CD4-positive, alpha-beta T cell (primary cell): ENCODE results near the gene EGFL7. TPM values are rescaled to one million over a fixed set of nuclear protein-coding genes. Genes with fewer than 3 reads are reported as not detected.
A peak's percentile ranks its signal among the peaks of the same experiment; 100 is the strongest.

ENCODE experiments used
- ATAC-seq: fragments of 200-7000 bp; cut with Tn5 transposase; one replicate; pipeline ENCODE4 v1.10.0; 2022; ENCODE audit warnings: mild to moderate bottlenecking; ENCODE audit not compliant: poor library complexity
- CTCF ChIA-PET: fragments of 350-600 bp; sonication (Branson Sonifier 250); formaldehyde crosslinking; loops from one replicate; lab custom pipeline; 2021; ENCODE audit warnings: antibody characterized with exemption, inconsistent platforms; lab: Charles Lee
- POLR2A ChIA-PET: fragments of 350-600 bp; sonication (Branson Sonifier 250); formaldehyde crosslinking; loops from one replicate; lab custom pipeline; 2021; ENCODE audit warnings: antibody characterized with exemption, inconsistent platforms; lab: Charles Lee
- DNase-seq, 14 experiments: peaks; one replicate each; pipeline ENCODE4 v3.0.0-alpha.2; 2013 to 2020; ENCODE audit warnings: mixed read lengths in 2 of 14
- H3K27ac ChIP-seq, 2 donors: one replicate each; pipeline versions ENCODE4 v1.5.1 to v1.7.0; 2013; ENCODE audit warnings: low read length in 2 of 2, low read depth in 1 of 2, mild to moderate bottlenecking in 1 of 2
- H3K27me3 ChIP-seq, 2 experiments: 1 replicate in 1 of 2; 2 replicates in 1 of 2; pipeline versions ENCODE4 v1.6.1 to v1.7.0; 2013; ENCODE audit warnings: low read length in 2 of 2, control low read depth in 1 of 2, mild to moderate bottlenecking in 1 of 2, moderate library complexity in 1 of 2; ENCODE audit not compliant: insufficient read depth in 2 of 2, control insufficient read depth in 1 of 2
- H3K36me3 ChIP-seq: one replicate; pipeline ENCODE4 v1.6.1; 2013; ENCODE audit warnings: low read length, control low read depth; ENCODE audit not compliant: insufficient read depth
- H3K4me1 ChIP-seq: one replicate; pipeline ENCODE4 v1.6.1; 2013; ENCODE audit warnings: low read length, control low read depth; ENCODE audit not compliant: insufficient read depth
- H3K4me3 ChIP-seq: one replicate; pipeline ENCODE4 v1.5.1; 2013; ENCODE audit warnings: mild to moderate bottlenecking, low read length, moderate library complexity
- H3K9me3 ChIP-seq, 2 experiments: 1 replicate in 1 of 2; 2 replicates in 1 of 2; pipeline versions ENCODE4 v1.6.1 to v1.7.0; 2013; ENCODE audit warnings: low read length in 2 of 2, mild to moderate bottlenecking in 2 of 2, control low read depth in 1 of 2, moderate library complexity in 1 of 2; ENCODE audit not compliant: control insufficient read depth in 1 of 2, insufficient read depth in 1 of 2
- H3K27ac Mint-ChIP-seq: one replicate; pipeline ENCODE4 v1.8.0; 2020; ENCODE audit warnings: mixed read lengths
- H3K27me3 Mint-ChIP-seq: one replicate; pipeline ENCODE4 v1.8.0; 2021; ENCODE audit warnings: mixed read lengths
- H3K36me3 Mint-ChIP-seq: one replicate; pipeline ENCODE4 v1.8.0; 2021; ENCODE audit warnings: low read depth, mixed read lengths
- H3K4me1 Mint-ChIP-seq: one replicate; pipeline ENCODE4 v1.8.0; 2021; ENCODE audit warnings: low read depth, mixed read lengths
- H3K4me3 Mint-ChIP-seq: one replicate; pipeline ENCODE4 v1.8.0; 2020; ENCODE audit warnings: mild to moderate bottlenecking, mixed read lengths
- H3K9me3 Mint-ChIP-seq: one replicate; pipeline ENCODE4 v1.8.0; 2020; ENCODE audit warnings: mixed read lengths
- intact Hi-C, 2 experiments: fragments of 100-400 bp; cut with DNase I in 1 of 2; cut with micrococcal nuclease in 1 of 2; formaldehyde crosslinking; loops; one replicate each; pipeline versions ENCODE4 v1.15.1 to v1.9.0; 2023 to 2025; cut with DNase I, micrococcal nuclease
- total RNA-seq, 174 experiments: library from RNA in 2 of 174; stranded (reverse) in 2 of 174; gene quantifications; one replicate each; pipeline ENCODE4 v1.2.3 and lab custom pipeline; 2021 to 2026
- TF ChIP-seq, protein P1 (sequence below): fragments of 200-600 bp; IDR thresholded peaks from one replicate; pipeline ENCODE4 v1.8.0; 2022; ENCODE audit warnings: antibody characterized with exemption, mild to moderate bottlenecking

EGFL7 gene
- total RNA-seq, 2 experiments from 2014 or later = not detected

DNA sequence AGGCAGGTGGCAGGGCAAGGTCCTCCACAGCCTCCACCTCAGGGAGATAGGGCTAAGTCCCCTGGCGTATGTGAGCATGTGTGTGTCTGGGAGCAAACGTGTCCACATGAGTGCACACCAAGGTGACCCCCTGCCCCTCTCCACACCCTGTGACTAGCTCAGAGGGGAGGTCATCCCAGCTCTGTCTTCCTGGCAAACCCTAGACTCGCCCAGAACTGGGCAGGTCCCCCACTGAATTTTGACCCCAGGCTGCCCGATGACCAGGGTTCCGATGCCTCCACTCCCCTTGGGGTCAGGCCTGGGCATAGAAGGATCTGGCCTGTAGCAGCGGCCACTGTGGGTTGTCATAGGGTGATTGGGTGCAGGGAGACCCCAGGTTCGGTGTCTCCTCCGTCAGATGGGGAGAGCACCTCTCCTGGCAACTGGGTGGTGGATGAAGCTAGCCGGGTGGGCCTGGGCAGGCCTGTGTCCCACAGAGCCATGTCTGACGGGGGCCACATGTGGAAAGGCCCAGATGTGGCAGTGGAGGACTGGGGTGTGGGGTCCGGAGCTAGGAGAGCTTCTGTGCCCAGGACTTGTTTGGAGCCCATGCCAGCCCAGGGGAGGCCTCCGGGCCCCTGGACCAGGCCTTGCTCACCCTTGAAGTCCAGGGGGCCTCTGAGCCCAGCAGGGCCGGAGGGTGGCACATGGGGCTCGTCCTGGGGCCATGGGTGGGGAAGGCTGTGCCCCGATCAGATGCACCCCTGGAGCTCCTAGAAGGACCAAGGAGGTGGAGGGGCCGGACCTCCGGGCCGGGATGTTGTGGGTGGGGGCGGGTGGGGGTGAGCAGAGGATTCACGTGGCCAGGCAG lies 55.9 kb downstream of the EGFL7 start:
- H3K27ac Mint-ChIP-seq = no peak overlapping the region
- CTCF ChIA-PET = no interaction called here
- peaks cover 9 to 14% of the 10 kb centered on the region in 2 experiments for H3K27me3 ChIP-seq
- H3K36me3 ChIP-seq = peaks cover 21% of the 10 kb centered on the region
- TF ChIP-seq, protein P1, sequence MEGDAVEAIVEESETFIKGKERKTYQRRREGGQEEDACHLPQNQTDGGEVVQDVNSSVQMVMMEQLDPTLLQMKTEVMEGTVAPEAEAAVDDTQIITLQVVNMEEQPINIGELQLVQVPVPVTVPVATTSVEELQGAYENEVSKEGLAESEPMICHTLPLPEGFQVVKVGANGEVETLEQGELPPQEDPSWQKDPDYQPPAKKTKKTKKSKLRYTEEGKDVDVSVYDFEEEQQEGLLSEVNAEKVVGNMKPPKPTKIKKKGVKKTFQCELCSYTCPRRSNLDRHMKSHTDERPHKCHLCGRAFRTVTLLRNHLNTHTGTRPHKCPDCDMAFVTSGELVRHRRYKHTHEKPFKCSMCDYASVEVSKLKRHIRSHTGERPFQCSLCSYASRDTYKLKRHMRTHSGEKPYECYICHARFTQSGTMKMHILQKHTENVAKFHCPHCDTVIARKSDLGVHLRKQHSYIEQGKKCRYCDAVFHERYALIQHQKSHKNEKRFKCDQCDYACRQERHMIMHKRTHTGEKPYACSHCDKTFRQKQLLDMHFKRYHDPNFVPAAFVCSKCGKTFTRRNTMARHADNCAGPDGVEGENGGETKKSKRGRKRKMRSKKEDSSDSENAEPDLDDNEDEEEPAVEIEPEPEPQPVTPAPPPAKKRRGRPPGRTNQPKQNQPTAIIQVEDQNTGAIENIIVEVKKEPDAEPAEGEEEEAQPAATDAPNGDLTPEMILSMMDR = no peak
- no peak overlapping the region for H3K4me3 ChIP-seq
- H3K4me1 ChIP-seq = peaks cover 10% of the 10 kb centered on the region
- peaks cover 16% of the 10 kb centered on the region for H3K27me3 Mint-ChIP-seq
- peaks cover 14% of the 10 kb centered on the region for H3K36me3 Mint-ChIP-seq
- ATAC-seq (no peak), DNase-seq (peak in 1 of 14 experiments; percentile 34)
- H3K4me1 Mint-ChIP-seq = peaks cover 1% of the 10 kb centered on the region
- no peaks in the 10 kb centered on the region for H3K9me3 Mint-ChIP-seq
- intact Hi-C loops = no loop called here
- H3K9me3 ChIP-seq = peaks cover 0 to 11% of the 10 kb centered on the region in 2 experiments
- no peak overlapping the region for H3K4me3 Mint-ChIP-seq
- POLR2A ChIA-PET = no interaction called here
- no peak overlapping the region for H3K27ac ChIP-seq

DNA sequence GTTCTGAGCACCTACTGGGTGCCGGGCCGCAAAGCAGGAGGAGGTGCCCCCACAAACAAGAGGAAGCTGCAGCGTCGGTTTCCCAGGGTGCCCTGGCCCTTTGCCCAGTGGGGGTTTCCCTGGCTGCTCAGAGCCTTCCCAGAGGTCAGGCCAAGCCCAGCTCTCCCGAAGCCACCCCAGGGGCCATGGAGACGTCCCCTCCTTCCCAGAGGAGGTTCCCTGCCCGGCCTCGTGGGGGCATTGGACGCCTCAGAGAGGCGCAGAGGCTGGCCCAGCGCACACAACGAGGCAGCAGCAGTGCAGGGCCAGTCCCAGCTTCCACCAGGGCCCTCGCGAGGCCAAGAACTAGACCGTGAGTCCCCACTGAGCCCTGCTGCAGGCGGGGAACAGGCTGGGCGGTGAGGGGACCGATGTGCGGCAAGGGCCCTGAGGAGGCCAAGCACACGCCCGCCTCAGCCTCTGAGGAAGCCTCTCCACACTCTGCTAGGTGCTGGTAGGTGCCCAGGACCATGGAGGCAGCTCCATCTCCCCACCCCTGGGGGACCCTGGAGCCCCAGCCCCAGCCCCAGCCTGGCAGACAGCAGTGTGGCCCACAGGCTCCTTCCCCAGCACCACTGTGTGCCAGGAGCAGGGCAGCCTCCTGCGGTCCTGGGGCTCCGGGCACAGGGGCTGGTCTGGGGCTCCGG lies 56.6 kb downstream of the EGFL7 start:
- intact Hi-C loops = no loop called here
- Mint-ChIP-seq H3K27me3 (peaks cover 9% of the 10 kb centered on the region), H3K27ac (no peak overlapping the region), H3K36me3 (peaks cover 22% of the 10 kb centered on the region), H3K9me3 (no peaks in the 10 kb centered on the region), H3K4me1 (peaks cover 9% of the 10 kb centered on the region), H3K4me3 (no peak overlapping the region)
- peaks cover 10% of the 10 kb centered on the region for H3K4me1 ChIP-seq
- TF ChIP-seq, protein P1 = no peak
- ChIA-PET CTCF (no interaction called here), POLR2A (no interaction called here)
- no peak overlapping the region for H3K4me3 ChIP-seq
- peaks cover 29% of the 10 kb centered on the region for H3K36me3 ChIP-seq
- H3K27ac ChIP-seq = no peak overlapping the region
- peaks cover 0 to 4% of the 10 kb centered on the region in 2 experiments for H3K9me3 ChIP-seq
- H3K27me3 ChIP-seq = peaks cover 2 to 6% of the 10 kb centered on the region in 2 experiments
- ATAC-seq (no peak), DNase-seq (peak in 3 of 14 experiments; percentile 31 to 64 (median 62))

DNA sequence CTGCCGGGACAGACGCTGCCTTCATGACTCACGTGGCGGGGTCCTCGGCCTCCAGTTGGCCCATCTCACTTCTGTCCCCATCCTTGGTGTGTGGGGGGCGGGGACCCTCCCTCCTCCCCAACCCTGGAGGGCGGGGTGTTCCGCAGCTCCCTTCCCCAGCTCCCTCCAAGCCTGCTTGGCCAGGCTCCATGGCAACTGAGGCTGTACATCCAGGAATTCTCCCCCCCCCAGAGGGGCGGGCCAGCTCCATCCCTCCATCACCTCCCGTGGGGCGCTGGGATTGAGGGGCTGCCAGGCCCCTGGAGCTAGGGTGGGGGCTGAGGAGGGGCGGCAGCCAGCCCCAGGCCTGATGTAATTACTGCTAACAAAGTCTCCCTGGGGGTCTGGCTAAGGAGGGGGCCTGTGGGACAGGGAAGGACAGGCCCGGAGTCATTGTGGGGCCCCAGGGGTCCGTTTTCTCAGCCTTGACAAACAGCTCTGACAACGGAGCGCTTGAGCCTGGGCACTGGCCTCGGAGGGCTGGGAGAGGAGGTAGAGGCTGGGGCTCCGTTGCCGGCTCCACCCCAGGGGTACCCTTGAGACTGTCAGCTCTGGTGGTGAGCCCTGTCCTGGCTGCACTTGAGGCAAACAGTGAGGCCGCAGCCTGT lies 57.7 kb downstream of the EGFL7 start:
- Mint-ChIP-seq H3K27ac (no peak overlapping the region), H3K9me3 (no peaks in the 10 kb centered on the region), H3K4me1 (peaks cover 12% of the 10 kb centered on the region), H3K36me3 (peaks cover 32% of the 10 kb centered on the region), H3K27me3 (peaks cover 7% of the 10 kb centered on the region), H3K4me3 (no peak overlapping the region)
- Histone ChIP-seq H3K27ac (no peak overlapping the region), H3K4me3 (no peak overlapping the region), H3K27me3 (no peaks in the 10 kb centered on the region), H3K4me1 (peaks cover 16% of the 10 kb centered on the region), H3K9me3 (no peaks in the 10 kb centered on the region), H3K36me3 (peaks cover 39% of the 10 kb centered on the region)
- DNase-seq = peak in 1 of 14 experiments; percentile 22
- TF ChIP-seq, protein P1 = no peak
- CTCF ChIA-PET = no interaction called here
- no peak for ATAC-seq
- POLR2A ChIA-PET = no interaction called here
- intact Hi-C loops = no loop called here
